Activated CD4-positive, CD25-positive, alpha-beta regulatory T cell treated with anti-CD3 and anti-CD28 coated beads, Interleukin-2, amount 50 U/mL, for 16 hours (primary cell): ENCODE results near the gene TMEM61.
"Not testable (repeated sequence)": the region's sequence is repeated elsewhere in the genome, so short reads cannot be mapped to it uniquely, and the experiment has no call there.

Source experiments
- DNase-seq: peaks from one replicate; pipeline ENCODE4 v3.0.0-alpha.2; 2020; ENCODE audit warnings: low read depth, low spot score

Gene TMEM61

GRCh38 chr1:54962612-54963395, 17.6 kb upstream of the TMEM61 start:
- DNase-seq: no peak

- not testable (repeated sequence) for DNase-seq
These were observed 16.6 kb upstream of the TMEM61 start for GRCh38 chr1:54963829-54964228.

- DNase-seq: no peak
These were observed 14.6 kb upstream of the TMEM61 start for GRCh38 chr1:54965624-54966340.

GRCh38 chr1:54967372-54967771, 13.1 kb upstream of the TMEM61 start:
- DNase-seq: no peak

GRCh38 chr1:54968551-54968950, 11.9 kb upstream of the TMEM61 start:
- DNase-seq: no peak

- DNase-seq: no peak
These were observed 10.5 kb upstream of the TMEM61 start for GRCh38 chr1:54969879-54970278.

- DNase-seq: no peak
These were observed 9.5 kb upstream of the TMEM61 start for GRCh38 chr1:54970901-54971300.

- DNase-seq: no peak
These were observed 9.1 kb upstream of the TMEM61 start for GRCh38 chr1:54971317-54971791.

- no peak for DNase-seq
These were observed 8.0 kb upstream of the TMEM61 start for GRCh38 chr1:54972436-54972835.

GRCh38 chr1:54973205-54973921, 7.1 kb upstream of the TMEM61 start:
- no peak for DNase-seq

- no peak for DNase-seq
These were observed 4.9 kb upstream of the TMEM61 start for GRCh38 chr1:54975356-54976108.

GRCh38 chr1:54976747-54977146, 3.7 kb upstream of the TMEM61 start:
- no peak for DNase-seq

GRCh38 chr1:54977533-54978297, 2.7 kb upstream of the TMEM61 start:
- no peak for DNase-seq

GRCh38 chr1:54978528-54979326, 1.7 kb upstream of the TMEM61 start:
- no peak for DNase-seq

- DNase-seq: no peak
These were observed 1.0 kb upstream of the TMEM61 start for GRCh38 chr1:54979327-54979891.

GRCh38 chr1:54980046-54980527, 341 bp upstream of the TMEM61 start:
- DNase-seq: no peak

GRCh38 chr1:54981466-54981865, 1.0 kb downstream of the TMEM61 start:
- no peak for DNase-seq

- DNase-seq: no peak
These were observed 2.3 kb downstream of the TMEM61 start for GRCh38 chr1:54982739-54983138.

GRCh38 chr1:54984131-54984842, 3.9 kb downstream of the TMEM61 start:
- no peak for DNase-seq
